ENCODE measurements around the gene EXOC4.

GRCh38 chr7:133625046-133625445 lies 372.2 kb downstream of the EXOC4 start:
- no peak for TF ChIP-seq GATA2 (IDR thresholded peaks at IDR 0.05; ENCODE audit: low read depth, low read length)
- no peak for TF ChIP-seq GATA3 (IDR thresholded peaks at IDR 0.05; ENCODE audit: low read depth, low read length)

Data from SH-SY5Y (cell line).